Measurements from ENCODE around the gene TBX4.

DNA sequence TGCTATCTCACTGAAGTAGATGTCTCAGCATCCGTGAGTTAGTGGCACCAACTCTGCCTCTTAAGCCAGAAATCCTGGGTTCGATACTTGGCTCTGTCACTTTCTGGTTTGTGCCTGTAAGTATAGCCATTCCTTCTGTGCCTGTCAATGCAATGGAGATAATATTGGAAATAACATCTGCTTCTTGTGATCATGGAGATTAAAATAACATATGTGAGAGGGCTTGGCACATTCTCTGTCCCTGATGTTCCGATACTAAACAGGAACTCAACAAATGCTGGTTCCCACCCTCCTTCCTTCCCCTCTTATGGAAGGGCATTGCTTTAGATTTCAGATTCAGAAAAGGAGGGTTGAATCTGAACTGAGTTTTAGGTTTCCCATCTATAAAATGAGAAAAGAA lies 39.8 kb downstream of the TBX4 start:
- TF ChIP-seq, protein P1, sequence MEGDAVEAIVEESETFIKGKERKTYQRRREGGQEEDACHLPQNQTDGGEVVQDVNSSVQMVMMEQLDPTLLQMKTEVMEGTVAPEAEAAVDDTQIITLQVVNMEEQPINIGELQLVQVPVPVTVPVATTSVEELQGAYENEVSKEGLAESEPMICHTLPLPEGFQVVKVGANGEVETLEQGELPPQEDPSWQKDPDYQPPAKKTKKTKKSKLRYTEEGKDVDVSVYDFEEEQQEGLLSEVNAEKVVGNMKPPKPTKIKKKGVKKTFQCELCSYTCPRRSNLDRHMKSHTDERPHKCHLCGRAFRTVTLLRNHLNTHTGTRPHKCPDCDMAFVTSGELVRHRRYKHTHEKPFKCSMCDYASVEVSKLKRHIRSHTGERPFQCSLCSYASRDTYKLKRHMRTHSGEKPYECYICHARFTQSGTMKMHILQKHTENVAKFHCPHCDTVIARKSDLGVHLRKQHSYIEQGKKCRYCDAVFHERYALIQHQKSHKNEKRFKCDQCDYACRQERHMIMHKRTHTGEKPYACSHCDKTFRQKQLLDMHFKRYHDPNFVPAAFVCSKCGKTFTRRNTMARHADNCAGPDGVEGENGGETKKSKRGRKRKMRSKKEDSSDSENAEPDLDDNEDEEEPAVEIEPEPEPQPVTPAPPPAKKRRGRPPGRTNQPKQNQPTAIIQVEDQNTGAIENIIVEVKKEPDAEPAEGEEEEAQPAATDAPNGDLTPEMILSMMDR (conservative IDR thresholded peaks at IDR 0.05 in 1 of 2, IDR thresholded peaks at IDR 0.05 in 1 of 2; ENCODE audit: extremely low read depth in 1 of 2, insufficient read depth in 1 of 2, low read depth in 1 of 2, low read length in 2 of 2): no peak
- no peak for TF ChIP-seq EZH2 (IDR thresholded peaks at IDR 0.05; ENCODE audit: borderline replicate concordance, low read length)

All from mammary epithelial cell (primary cell).